GM12892 (cell line): Measurements from ENCODE around the gene MYO18A.

Source experiments
- POLR2A ChIP-seq: IDR thresholded peaks from 2 replicates; pipeline ENCODE4 v1.6.1; 2011; ENCODE audit warnings: low read depth, low read length, control low read depth
- POLR2AphosphoS5 ChIP-seq: IDR thresholded peaks from 2 replicates; pipeline ENCODE4 v1.6.1; 2011; ENCODE audit warnings: low read depth, low read length, control low read depth

- TF ChIP-seq POLR2A: no peak
- no peak for TF ChIP-seq POLR2AphosphoS5
Observed at GRCh38 chr17:29123111-29123510, 57.1 kb downstream of the MYO18A start.
